Right atrium auricular region (tissue), 2 donors: Measurements from ENCODE around the gene GABRB3. TPM values are rescaled to one million over a fixed set of nuclear protein-coding genes. Genes with fewer than 3 reads are reported as not detected.

Source experiments
- DNase-seq: peaks from one replicate; pipeline ENCODE4 v3.0.0-alpha.2; 2019; ENCODE audit warnings: low spot score
- H3K27ac ChIP-seq, 2 donors: fragments of 200-600 bp; sonication (generic); 1 replicate in 1 of 2; 2 replicates in 1 of 2; pipeline ENCODE4 v1.5.1; 2016 to 2019
- H3K27me3 ChIP-seq, 2 donors: fragments of 200-600 bp; sonication (generic); one replicate each; pipeline versions ENCODE4 v1.5.1 to v1.6.0; 2017 to 2019
- H3K36me3 ChIP-seq: fragments of 200-600 bp; sonication (generic); one replicate; pipeline ENCODE4 v1.5.1; 2016
- H3K4me1 ChIP-seq, 2 donors: fragments of 200-600 bp; sonication (generic); one replicate each; pipeline versions ENCODE4 v1.5.1 to v1.6.0; 2017 to 2019
- H3K4me3 ChIP-seq, 2 donors: fragments of 200-600 bp; sonication (generic); 1 replicate in 1 of 2; 2 replicates in 1 of 2; pipeline ENCODE4 v1.5.1; 2017 to 2019; ENCODE audit warnings: mild to moderate bottlenecking in 1 of 2, moderate library complexity in 1 of 2
- H3K9me3 ChIP-seq, 2 donors: fragments of 200-600 bp; sonication (generic); one replicate each; pipeline ENCODE4 v1.5.1; 2019
- CTCF ChIP-seq, 2 donors: fragments of 200-600 bp; sonication (generic); IDR thresholded peaks; one replicate each; pipeline ENCODE4 v1.5.1; 2019; ENCODE audit warnings: antibody characterized with exemption in 2 of 2
- total RNA-seq, 2 donors: library from RNA; depleted of rRNA; stranded (reverse); fragments of >200 nt; gene quantifications; one replicate each; pipeline ENCODE4 v1.1.0, GENCODE V29; 2016

GABRB3 gene
- total RNA-seq, 2 donors from 2014 or later: 12.9 to 20.9 TPM

- H3K36me3 ChIP-seq: no peaks in the 10 kb centered on the region
- TF ChIP-seq CTCF (IDR thresholded peaks at IDR 0.05): no peak
- no peak for DNase-seq
- peak overlapping the region; percentile 53 for H3K27ac ChIP-seq
- no peaks in the 10 kb centered on the region for H3K9me3 ChIP-seq
- H3K4me1 ChIP-seq: peaks cover 0 to 20% of the 10 kb centered on the region in 2 donors
- peak overlapping the region; percentile 49 to 62 for H3K4me3 ChIP-seq
- H3K27me3 ChIP-seq: no peaks in the 10 kb centered on the region
These were observed 1.2 kb downstream of the GABRB3 start for GRCh38 chr15:26771578-26772153.

- DNase-seq: no peak
- Histone ChIP-seq H3K27ac (no peak overlapping the region), H3K4me1 (peaks cover 0 to 20% of the 10 kb centered on the region in 2 donors), H3K4me3 (no peak overlapping the region), H3K27me3 (no peaks in the 10 kb centered on the region), H3K36me3 (no peaks in the 10 kb centered on the region), H3K9me3 (no peaks in the 10 kb centered on the region)
- no peak for TF ChIP-seq CTCF (IDR thresholded peaks at IDR 0.05)
These were observed 1.7 kb downstream of the GABRB3 start for GRCh38 chr15:26771168-26771567.

GRCh38 chr15:26767169-26767670, 5.6 kb downstream of the GABRB3 start:
- no peaks in the 10 kb centered on the region for H3K9me3 ChIP-seq
- H3K4me3 ChIP-seq: no peak overlapping the region
- no peak overlapping the region for H3K27ac ChIP-seq
- H3K4me1 ChIP-seq: peaks cover 0 to 9% of the 10 kb centered on the region in 2 donors
- H3K36me3 ChIP-seq: no peaks in the 10 kb centered on the region
- no peaks in the 10 kb centered on the region for H3K27me3 ChIP-seq
- no peak for DNase-seq
- TF ChIP-seq CTCF (IDR thresholded peaks at IDR 0.05): no peak

- Histone ChIP-seq H3K27me3 (no peaks in the 10 kb centered on the region), H3K27ac (no peak overlapping the region), H3K9me3 (no peaks in the 10 kb centered on the region), H3K4me3 (no peak overlapping the region), H3K4me1 (no peaks in the 10 kb centered on the region), H3K36me3 (no peaks in the 10 kb centered on the region)
- TF ChIP-seq CTCF (IDR thresholded peaks at IDR 0.05): no peak
- DNase-seq: no peak
These were observed 6.6 kb downstream of the GABRB3 start for GRCh38 chr15:26766262-26766661.

GRCh38 chr15:26759986-26760385, 12.9 kb downstream of the GABRB3 start:
- H3K36me3 ChIP-seq: no peaks in the 10 kb centered on the region
- H3K4me1 ChIP-seq: no peaks in the 10 kb centered on the region
- H3K4me3 ChIP-seq: no peak overlapping the region
- TF ChIP-seq CTCF (IDR thresholded peaks at IDR 0.05): no peak
- no peaks in the 10 kb centered on the region for H3K9me3 ChIP-seq
- no peak overlapping the region for H3K27ac ChIP-seq
- no peaks in the 10 kb centered on the region for H3K27me3 ChIP-seq
- DNase-seq: no peak

GRCh38 chr15:26758079-26758478, 14.8 kb downstream of the GABRB3 start:
- Histone ChIP-seq H3K36me3 (no peaks in the 10 kb centered on the region), H3K4me1 (no peaks in the 10 kb centered on the region), H3K27me3 (no peaks in the 10 kb centered on the region), H3K4me3 (no peak overlapping the region), H3K27ac (no peak overlapping the region), H3K9me3 (no peaks in the 10 kb centered on the region)
- DNase-seq: no peak
- no peak for TF ChIP-seq CTCF (IDR thresholded peaks at IDR 0.05)
